HepG2 (cell line): ENCODE results near the gene MRPL48.

Experiments used
- GZF1 ChIP-seq: sonication (generic); formaldehyde crosslinking; IDR thresholded peaks from 2 replicates; pipeline ENCODE4 v1.5.1; 2020; ENCODE audit warnings: mild to moderate bottlenecking, missing genetic modification reagents
- SMC3 ChIP-seq: IDR thresholded peaks from 2 replicates; pipeline ENCODE4 v1.6.1; 2011; ENCODE audit warnings: low read length, improper control_type of control experiment
- TEAD3 ChIP-seq: optimal IDR thresholded peaks from 2 replicates; pipeline ENCODE3; 2016; ENCODE audit warnings: borderline replicate concordance
- ZFP36L2 ChIP-seq: sonication (generic); formaldehyde crosslinking; IDR thresholded peaks from 2 replicates; pipeline ENCODE4 v1.4.0; 2020; ENCODE audit warnings: missing genetic modification reagents
- ZNF143 ChIP-seq: sonication (generic); formaldehyde crosslinking; IDR thresholded peaks from 2 replicates; pipeline ENCODE4 v1.4.0; 2020; ENCODE audit warnings: missing genetic modification reagents
- ZNF670 ChIP-seq: sonication (generic); formaldehyde crosslinking; IDR thresholded peaks from 2 replicates; pipeline ENCODE4 v1.8.0; 2022; ENCODE audit warnings: mild to moderate bottlenecking, missing genetic modification reagents, borderline replicate concordance
- ZSCAN30 ChIP-seq: sonication (generic); formaldehyde crosslinking; IDR thresholded peaks from 2 replicates; pipeline ENCODE4 v1.5.0; 2020; ENCODE audit warnings: mild to moderate bottlenecking, missing genetic modification reagents
- TF ChIP-seq, protein P1 (sequence below): sonication (generic); formaldehyde crosslinking; IDR thresholded peaks from 2 replicates; pipeline ENCODE4 v1.5.0; 2020; ENCODE audit warnings: mild to moderate bottlenecking, missing genetic modification reagents, moderate library complexity
- TF ChIP-seq, protein P2 (sequence below): sonication (generic); formaldehyde crosslinking; IDR thresholded peaks from 2 replicates; pipeline ENCODE4 v1.4.0; 2020; ENCODE audit warnings: mild to moderate bottlenecking, missing genetic modification reagents

DNA sequence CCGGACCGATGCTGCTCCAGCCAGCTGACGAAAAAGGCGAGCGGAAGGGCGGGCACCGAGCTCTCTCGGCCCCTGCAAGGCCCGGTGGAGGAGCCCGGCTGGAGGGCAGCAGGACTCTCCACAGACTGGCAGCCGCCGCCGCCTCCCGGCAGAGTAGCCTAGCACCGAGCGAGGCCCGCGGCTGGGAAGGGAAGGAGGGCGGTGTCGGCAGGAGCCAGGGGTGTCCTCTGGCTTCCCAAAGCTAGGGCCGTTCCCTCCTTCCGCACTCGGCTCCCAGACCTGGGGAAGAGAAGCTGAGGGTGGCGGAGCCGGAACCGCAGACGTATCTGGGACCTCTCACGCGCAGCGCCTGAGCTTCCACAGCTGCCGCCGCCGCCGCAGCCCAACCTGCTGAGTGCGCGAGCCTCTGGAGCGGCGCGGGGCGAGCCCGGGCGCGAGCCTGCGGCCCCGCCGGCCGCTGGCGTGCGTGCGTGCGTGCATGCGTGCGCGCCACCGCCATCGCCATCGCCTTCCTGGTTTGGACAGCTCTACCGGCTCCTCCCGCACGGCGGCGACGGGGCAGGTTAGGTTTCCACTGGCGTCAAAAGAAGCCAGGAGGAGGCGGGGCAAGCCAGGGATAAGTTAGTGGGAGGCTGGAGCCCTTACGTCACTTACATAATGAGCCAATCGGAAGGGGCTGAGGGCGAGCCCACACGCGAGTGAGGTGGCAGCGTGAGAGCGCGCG is 26.8 kb upstream of the MRPL48 start, which contains the start of gene RAB6A:
- TF ChIP-seq ZSCAN30 (CRISPR knock-in tag) (no peak), ZNF143 (CRISPR knock-in tag) (peak; percentile 41; the same call in 1 of the 2 replicates), GZF1 (CRISPR knock-in tag) (no peak), SMC3 (no peak), ZFP36L2 (CRISPR knock-in tag) (no peak), ZNF670 (CRISPR knock-in tag) (no peak), TEAD3 (CRISPR knock-in tag) (peak; percentile 51)
- TF ChIP-seq, protein P1, sequence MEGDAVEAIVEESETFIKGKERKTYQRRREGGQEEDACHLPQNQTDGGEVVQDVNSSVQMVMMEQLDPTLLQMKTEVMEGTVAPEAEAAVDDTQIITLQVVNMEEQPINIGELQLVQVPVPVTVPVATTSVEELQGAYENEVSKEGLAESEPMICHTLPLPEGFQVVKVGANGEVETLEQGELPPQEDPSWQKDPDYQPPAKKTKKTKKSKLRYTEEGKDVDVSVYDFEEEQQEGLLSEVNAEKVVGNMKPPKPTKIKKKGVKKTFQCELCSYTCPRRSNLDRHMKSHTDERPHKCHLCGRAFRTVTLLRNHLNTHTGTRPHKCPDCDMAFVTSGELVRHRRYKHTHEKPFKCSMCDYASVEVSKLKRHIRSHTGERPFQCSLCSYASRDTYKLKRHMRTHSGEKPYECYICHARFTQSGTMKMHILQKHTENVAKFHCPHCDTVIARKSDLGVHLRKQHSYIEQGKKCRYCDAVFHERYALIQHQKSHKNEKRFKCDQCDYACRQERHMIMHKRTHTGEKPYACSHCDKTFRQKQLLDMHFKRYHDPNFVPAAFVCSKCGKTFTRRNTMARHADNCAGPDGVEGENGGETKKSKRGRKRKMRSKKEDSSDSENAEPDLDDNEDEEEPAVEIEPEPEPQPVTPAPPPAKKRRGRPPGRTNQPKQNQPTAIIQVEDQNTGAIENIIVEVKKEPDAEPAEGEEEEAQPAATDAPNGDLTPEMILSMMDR (CRISPR knock-in tag) = peak; percentile 66
- TF ChIP-seq, protein P2, sequence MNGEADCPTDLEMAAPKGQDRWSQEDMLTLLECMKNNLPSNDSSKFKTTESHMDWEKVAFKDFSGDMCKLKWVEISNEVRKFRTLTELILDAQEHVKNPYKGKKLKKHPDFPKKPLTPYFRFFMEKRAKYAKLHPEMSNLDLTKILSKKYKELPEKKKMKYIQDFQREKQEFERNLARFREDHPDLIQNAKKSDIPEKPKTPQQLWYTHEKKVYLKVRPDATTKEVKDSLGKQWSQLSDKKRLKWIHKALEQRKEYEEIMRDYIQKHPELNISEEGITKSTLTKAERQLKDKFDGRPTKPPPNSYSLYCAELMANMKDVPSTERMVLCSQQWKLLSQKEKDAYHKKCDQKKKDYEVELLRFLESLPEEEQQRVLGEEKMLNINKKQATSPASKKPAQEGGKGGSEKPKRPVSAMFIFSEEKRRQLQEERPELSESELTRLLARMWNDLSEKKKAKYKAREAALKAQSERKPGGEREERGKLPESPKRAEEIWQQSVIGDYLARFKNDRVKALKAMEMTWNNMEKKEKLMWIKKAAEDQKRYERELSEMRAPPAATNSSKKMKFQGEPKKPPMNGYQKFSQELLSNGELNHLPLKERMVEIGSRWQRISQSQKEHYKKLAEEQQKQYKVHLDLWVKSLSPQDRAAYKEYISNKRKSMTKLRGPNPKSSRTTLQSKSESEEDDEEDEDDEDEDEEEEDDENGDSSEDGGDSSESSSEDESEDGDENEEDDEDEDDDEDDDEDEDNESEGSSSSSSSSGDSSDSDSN (CRISPR knock-in tag) = peak; percentile 92
